ENCODE measurements around the gene TUFT1. TPM values are rescaled to one million over a fixed set of nuclear protein-coding genes. Genes with fewer than 3 reads are reported as not detected.
A peak's percentile ranks its signal among the peaks of the same experiment; 100 is the strongest.

TUFT1 gene
- total RNA-seq, 1 experiment from 2014 or later: 34.9 TPM

DNA sequence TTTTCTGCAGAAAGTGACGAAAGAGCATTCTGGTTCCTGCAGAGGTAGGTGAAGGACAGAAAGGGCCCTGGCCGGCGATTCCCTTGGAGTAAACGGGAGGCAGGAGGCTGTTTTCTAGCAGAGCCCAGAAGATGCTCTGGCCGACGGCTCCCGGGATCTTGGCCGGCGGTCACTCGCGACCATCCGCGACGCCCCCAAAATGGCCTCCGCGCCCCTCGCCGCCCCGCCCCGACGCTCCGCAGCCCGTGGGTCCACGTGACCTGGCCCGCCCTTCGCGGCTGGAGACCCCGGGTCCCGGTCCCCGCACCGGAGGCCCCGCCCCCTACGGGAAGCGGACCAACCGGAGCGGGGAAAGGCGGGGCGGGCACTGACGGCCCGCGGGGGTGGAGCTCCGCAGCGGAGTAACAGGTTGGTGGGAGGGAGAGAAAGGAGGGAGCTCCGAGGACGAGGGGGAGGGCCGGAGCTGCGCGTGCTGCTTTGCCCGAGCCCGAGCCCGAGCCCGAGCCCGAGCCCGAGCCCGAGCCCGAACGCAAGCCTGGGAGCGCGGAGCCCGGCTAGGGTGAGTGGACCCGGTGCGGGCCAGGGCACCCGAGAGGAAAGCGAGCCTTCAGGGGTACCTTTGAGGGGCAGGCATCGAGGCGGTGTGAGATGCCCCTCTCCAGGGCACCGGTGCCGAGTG, 29.0 kb upstream of the TUFT1 start, which contains the start of gene CGN:
Gene CGN (plus strand): TSS at position 431 of the 679 bp plus-strand sequence. CDS start 7,133 bp downstream, outside the sequence.
- BruUV-seq (replicated peaks): no TSS peak
- POLR2A ChIA-PET: interaction anchor here (0.6 to 2.8 kb wide), 19 partner anchors 9 to 482 kb away, joined by 3 to 46 read pairs (median 5); partner anchors contain the start of genes PI4KB, POGZ, SNX27 and TUFT1
- no peaks in the 10 kb centered on the region for H3K9me3 ChIP-seq
- H3K4me1 ChIP-seq: peaks cover 33% of the 10 kb centered on the region
- Mint-ChIP-seq H3K36me3 (ENCODE audit: insufficient read depth, unreplicated experiment) (peaks cover 44% of the 10 kb centered on the region), H3K27ac (ENCODE audit: unreplicated experiment) (peak within 1 kb of the TSS; percentile 94), H3K27me3 (ENCODE audit: insufficient read depth, unreplicated experiment) (no peaks in the 10 kb centered on the region), H3K4me1 (ENCODE audit: low read depth, unreplicated experiment) (peaks cover 34% of the 10 kb centered on the region), H3K9me3 (ENCODE audit: unreplicated experiment) (no peaks in the 10 kb centered on the region), H3K4me3 (ENCODE audit: unreplicated experiment) (peak within 1 kb of the TSS; percentile 96)
- no peaks in the 10 kb centered on the region for H3K27me3 ChIP-seq (replicated peaks; ENCODE audit: control insufficient read depth, insufficient read depth, low read length)
- TF ChIP-seq, protein P1, sequence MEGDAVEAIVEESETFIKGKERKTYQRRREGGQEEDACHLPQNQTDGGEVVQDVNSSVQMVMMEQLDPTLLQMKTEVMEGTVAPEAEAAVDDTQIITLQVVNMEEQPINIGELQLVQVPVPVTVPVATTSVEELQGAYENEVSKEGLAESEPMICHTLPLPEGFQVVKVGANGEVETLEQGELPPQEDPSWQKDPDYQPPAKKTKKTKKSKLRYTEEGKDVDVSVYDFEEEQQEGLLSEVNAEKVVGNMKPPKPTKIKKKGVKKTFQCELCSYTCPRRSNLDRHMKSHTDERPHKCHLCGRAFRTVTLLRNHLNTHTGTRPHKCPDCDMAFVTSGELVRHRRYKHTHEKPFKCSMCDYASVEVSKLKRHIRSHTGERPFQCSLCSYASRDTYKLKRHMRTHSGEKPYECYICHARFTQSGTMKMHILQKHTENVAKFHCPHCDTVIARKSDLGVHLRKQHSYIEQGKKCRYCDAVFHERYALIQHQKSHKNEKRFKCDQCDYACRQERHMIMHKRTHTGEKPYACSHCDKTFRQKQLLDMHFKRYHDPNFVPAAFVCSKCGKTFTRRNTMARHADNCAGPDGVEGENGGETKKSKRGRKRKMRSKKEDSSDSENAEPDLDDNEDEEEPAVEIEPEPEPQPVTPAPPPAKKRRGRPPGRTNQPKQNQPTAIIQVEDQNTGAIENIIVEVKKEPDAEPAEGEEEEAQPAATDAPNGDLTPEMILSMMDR (IDR thresholded peaks at IDR 0.05; ENCODE audit: insufficient read depth in 1 of 2, low read depth in 1 of 2, low read length in 1 of 2, severe bottlenecking in 1 of 2, unreplicated experiment in 1 of 2): no peak
- intact Hi-C loops (cut with micrococcal nuclease; ENCODE audit: unreplicated experiment): loop anchor here (1.0 to 5.0 kb wide), 4 partner anchors 38 to 314 kb away; partner anchors contain the start of genes PIP5K1A and ZNF687
- H3K4me3 ChIP-seq (ENCODE audit: low read depth, low read length): peak within 1 kb of the TSS; percentile 82
- DNase-seq: peak; percentile 97 to 98
- CTCF ChIA-PET: interaction anchor here (0.6 to 1.2 kb wide), 5 partner anchors 12 to 67 kb away, joined by 3 to 4 read pairs (median 3); partner anchors contain the start of genes POGZ and TUFT1
- 0 out of 2 replicates have a peak, but pooled peaks cover 2% of the 10 kb centered on the region for H3K36me3 ChIP-seq (ENCODE audit: control insufficient read depth, insufficient read depth, low read length)

DNA sequence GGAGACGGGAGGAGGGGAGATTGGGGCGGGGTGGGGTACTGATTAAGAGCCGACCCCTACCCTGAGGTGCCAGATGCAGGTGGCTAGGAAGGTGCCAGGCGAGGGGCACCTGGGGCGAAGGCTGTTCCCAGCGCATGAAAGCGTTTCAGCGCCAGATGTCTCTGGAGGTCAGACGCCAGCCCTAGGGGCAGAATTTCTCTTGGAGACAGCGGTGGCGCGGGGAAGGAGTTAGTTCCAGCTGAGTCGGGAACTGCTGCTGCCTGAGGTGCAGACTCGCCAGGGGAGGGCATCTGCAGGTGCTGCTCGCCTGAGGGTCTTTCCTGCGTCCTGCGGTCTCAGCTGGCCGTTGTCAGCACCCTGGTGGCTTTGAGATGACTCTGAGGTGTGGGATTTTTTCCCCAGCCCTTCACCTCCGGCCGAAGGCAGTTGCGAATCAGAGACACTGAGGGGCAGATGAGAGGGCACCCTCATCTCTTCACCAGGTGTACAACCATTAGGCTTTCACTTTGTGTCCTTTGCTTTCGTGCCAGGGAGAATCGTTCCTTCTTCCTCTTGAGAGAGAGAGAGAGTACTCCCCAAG, 28.4 kb upstream of the TUFT1 start:
- DNase-seq: peak; percentile 70 to 83
- Mint-ChIP-seq H3K9me3 (ENCODE audit: unreplicated experiment) (no peaks in the 10 kb centered on the region), H3K36me3 (ENCODE audit: insufficient read depth, unreplicated experiment) (peaks cover 51% of the 10 kb centered on the region), H3K4me1 (ENCODE audit: low read depth, unreplicated experiment) (peaks cover 36% of the 10 kb centered on the region), H3K27ac (ENCODE audit: unreplicated experiment) (peak overlapping the region; percentile 94), H3K27me3 (ENCODE audit: insufficient read depth, unreplicated experiment) (no peaks in the 10 kb centered on the region), H3K4me3 (ENCODE audit: unreplicated experiment) (peak overlapping the region; percentile 96)
- TF ChIP-seq, protein P1 (IDR thresholded peaks at IDR 0.05; ENCODE audit: insufficient read depth in 1 of 2, low read depth in 1 of 2, low read length in 1 of 2, severe bottlenecking in 1 of 2, unreplicated experiment in 1 of 2): no peak
- CTCF ChIA-PET: interaction anchor here (1.0 to 1.2 kb wide), 4 partner anchors 28 to 68 kb away, joined by 3 to 4 read pairs (median 4); partner anchors contain the start of genes POGZ and TUFT1
- Histone ChIP-seq H3K4me3 (ENCODE audit: low read depth, low read length) (peak overlapping the region; percentile 82), H3K27me3 (replicated peaks; ENCODE audit: control insufficient read depth, insufficient read depth, low read length) (no peaks in the 10 kb centered on the region), H3K9me3 (no peaks in the 10 kb centered on the region), H3K36me3 (ENCODE audit: control insufficient read depth, insufficient read depth, low read length) (0 out of 2 replicates have a peak, but pooled peaks cover 2% of the 10 kb centered on the region), H3K4me1 (peaks cover 38% of the 10 kb centered on the region)
- POLR2A ChIA-PET: interaction anchor here (0.6 to 2.8 kb wide), 19 partner anchors 9 to 1624 kb away, joined by 3 to 46 read pairs (median 5); partner anchors contain the start of genes PI4KB, POGZ, SNX27 and TUFT1
- intact Hi-C loops (cut with micrococcal nuclease; ENCODE audit: unreplicated experiment): loop anchor here (2.0 to 5.0 kb wide), 3 partner anchors 67 to 314 kb away; partner anchors contain the start of genes PIP5K1A and ZNF687
- BruUV-seq (replicated peaks): no TSS peak

DNA sequence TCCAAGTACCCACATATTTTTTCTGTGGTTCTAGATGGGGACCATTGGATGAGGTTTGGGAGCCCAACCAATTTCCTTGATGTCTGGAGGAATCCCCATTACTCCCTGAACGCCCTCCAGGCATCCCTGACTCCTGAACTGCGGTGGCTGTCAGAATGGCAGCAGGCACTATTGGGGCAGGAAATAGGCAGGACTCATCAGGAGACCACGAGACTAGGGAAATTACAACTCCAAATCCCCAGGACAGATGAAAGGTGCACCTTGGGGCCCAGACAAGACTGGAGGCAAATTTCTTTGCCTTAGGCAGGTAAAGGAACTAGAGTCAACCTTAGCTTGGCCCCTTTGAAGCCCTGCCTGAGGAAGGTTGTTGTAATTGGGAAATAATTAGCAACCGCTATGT, 27.8 kb upstream of the TUFT1 start:
- Mint-ChIP-seq H3K36me3 (ENCODE audit: insufficient read depth, unreplicated experiment) (peaks cover 55% of the 10 kb centered on the region), H3K27ac (ENCODE audit: unreplicated experiment) (peak overlapping the region; percentile 94), H3K27me3 (ENCODE audit: insufficient read depth, unreplicated experiment) (no peaks in the 10 kb centered on the region), H3K4me3 (ENCODE audit: unreplicated experiment) (peak overlapping the region; percentile 96), H3K4me1 (ENCODE audit: low read depth, unreplicated experiment) (peaks cover 30% of the 10 kb centered on the region), H3K9me3 (ENCODE audit: unreplicated experiment) (no peaks in the 10 kb centered on the region)
- DNase-seq: peak in 1 of 2 experiments; percentile 55
- Histone ChIP-seq H3K4me3 (ENCODE audit: low read depth, low read length) (peak overlapping the region; percentile 82), H3K4me1 (peaks cover 44% of the 10 kb centered on the region), H3K36me3 (ENCODE audit: control insufficient read depth, insufficient read depth, low read length) (0 out of 2 replicates have a peak, but pooled peaks cover 2% of the 10 kb centered on the region), H3K27me3 (replicated peaks; ENCODE audit: control insufficient read depth, insufficient read depth, low read length) (no peaks in the 10 kb centered on the region), H3K9me3 (no peaks in the 10 kb centered on the region)
- POLR2A ChIA-PET: interaction anchor here (0.6 to 2.8 kb wide), 8 partner anchors 8 to 1625 kb away, joined by 3 to 46 read pairs (median 5); partner anchors contain the start of genes TUFT1 and VPS72
- intact Hi-C loops (cut with micrococcal nuclease; ENCODE audit: unreplicated experiment): loop anchor here (5.0 kb wide), 2 partner anchors 230 to 315 kb away; partner anchors contain the start of genes PIP5K1A and ZNF687
- TF ChIP-seq, protein P1 (IDR thresholded peaks at IDR 0.05; ENCODE audit: insufficient read depth in 1 of 2, low read depth in 1 of 2, low read length in 1 of 2, severe bottlenecking in 1 of 2, unreplicated experiment in 1 of 2): no peak
- CTCF ChIA-PET: interaction anchor here (1.2 kb wide), 2 partner anchors 27 to 68 kb away, joined by 3 to 4 read pairs; partner anchors contain the start of gene TUFT1
- BruUV-seq (replicated peaks): no TSS peak

Measured in Caco-2 (cell line).